Activated CD4-positive, alpha-beta T cell treated with anti-CD3 and anti-CD28 coated beads, Interleukin-2, amount 10 ng/mL, durations not matched to agents 7 days and 5 days (primary cell): ENCODE results near the gene HACD4. TPM values are rescaled to one million over a fixed set of nuclear protein-coding genes. Genes with fewer than 3 reads are reported as not detected.
"Not testable (repeated sequence)": the region's sequence is repeated elsewhere in the genome, so short reads cannot be mapped to it uniquely, and the experiment has no call there.

Source experiments
- CTCF ChIA-PET: fragments of 350-600 bp; sonication (Branson Sonifier 250); formaldehyde crosslinking; loops from one replicate; lab custom pipeline; 2021; ENCODE audit warnings: antibody characterized with exemption; lab: Charles Lee
- POLR2A ChIA-PET: fragments of 350-600 bp; sonication (Branson Sonifier 250); formaldehyde crosslinking; loops from one replicate; lab custom pipeline; 2021; ENCODE audit warnings: antibody characterized with exemption; lab: Charles Lee
- DNase-seq: peaks from one replicate; pipeline ENCODE4 v3.0.0-alpha.2; 2020
- H3K27ac Mint-ChIP-seq: one replicate; pipeline ENCODE4 v1.8.0; 2021; ENCODE audit warnings: mild to moderate bottlenecking, moderate library complexity, mixed read lengths
- H3K27me3 Mint-ChIP-seq: one replicate; pipeline ENCODE4 v1.8.0; 2021; ENCODE audit warnings: mixed read lengths
- H3K36me3 Mint-ChIP-seq: one replicate; pipeline ENCODE4 v1.8.0; 2021; ENCODE audit warnings: low read depth, mixed read lengths
- H3K4me1 Mint-ChIP-seq: one replicate; pipeline ENCODE4 v1.8.0; 2021; ENCODE audit warnings: mixed read lengths
- H3K4me3 Mint-ChIP-seq: one replicate; pipeline ENCODE4 v1.8.0; 2021; ENCODE audit warnings: mild to moderate bottlenecking, moderate library complexity, mixed read lengths
- H3K9me3 Mint-ChIP-seq: one replicate; pipeline ENCODE4 v1.8.0; 2021; ENCODE audit warnings: mixed read lengths
- total RNA-seq, 2 experiments: library from RNA; stranded (reverse); gene quantifications; one replicate each; pipeline ENCODE4 v1.2.3, GENCODE V29; 2021

The HACD4 gene
- total RNA-seq, 2 experiments from 2014 or later: 15.0 to 17.1 TPM

- Mint-ChIP-seq H3K36me3 (peaks cover 26% of the 10 kb centered on the region), H3K27me3 (no peaks in the 10 kb centered on the region), H3K27ac (no peak overlapping the region), H3K4me1 (no peaks in the 10 kb centered on the region), H3K4me3 (no peak overlapping the region), H3K9me3 (no peaks in the 10 kb centered on the region)
- ChIA-PET CTCF (interaction anchor here (0.7 to 0.9 kb wide), 2 partner anchors 125 to 361 kb away, joined by 3 read pairs; no protein-coding TSS in a partner anchor), POLR2A (no interaction called here)
- DNase-seq: no peak
Measured at GRCh38 chr9:20985851-20986600, 45.4 kb downstream of the HACD4 start.

- ChIA-PET CTCF (interaction anchor here (1.5 kb wide), 1 partner anchor 11 kb away, joined by 3 read pairs; no protein-coding TSS in a partner anchor), POLR2A (no interaction called here)
- no peak for DNase-seq
- Mint-ChIP-seq H3K4me1 (no peaks in the 10 kb centered on the region), H3K27ac (no peak overlapping the region), H3K36me3 (peaks cover 12% of the 10 kb centered on the region), H3K27me3 (no peaks in the 10 kb centered on the region), H3K9me3 (no peaks in the 10 kb centered on the region), H3K4me3 (no peak overlapping the region)
Measured at GRCh38 chr9:20984506-20984905, 46.9 kb downstream of the HACD4 start.

GRCh38 chr9:20981486-20981885 is 50.0 kb downstream of the HACD4 start:
- POLR2A ChIA-PET: no interaction called here
- Mint-ChIP-seq H3K27ac (no peak overlapping the region), H3K4me3 (no peak overlapping the region), H3K27me3 (no peaks in the 10 kb centered on the region), H3K4me1 (no peaks in the 10 kb centered on the region), H3K36me3 (peaks cover 17% of the 10 kb centered on the region), H3K9me3 (no peaks in the 10 kb centered on the region)
- no peak for DNase-seq
- CTCF ChIA-PET: interaction anchor here (1.1 to 1.3 kb wide), 2 partner anchors 14 to 59 kb away, joined by 3 read pairs; no protein-coding TSS in a partner anchor

- H3K9me3 Mint-ChIP-seq: no peaks in the 10 kb centered on the region
- ChIA-PET POLR2A (no interaction called here), CTCF (interaction anchor here (1.1 to 1.3 kb wide), 2 partner anchors 15 to 60 kb away, joined by 3 read pairs; no protein-coding TSS in a partner anchor)
- no peaks in the 10 kb centered on the region for H3K27me3 Mint-ChIP-seq
- H3K4me1 Mint-ChIP-seq: no peaks in the 10 kb centered on the region
- no peak for DNase-seq
- H3K36me3 Mint-ChIP-seq: peaks cover 20% of the 10 kb centered on the region
- no peak overlapping the region for H3K27ac Mint-ChIP-seq
- H3K4me3 Mint-ChIP-seq: no peak overlapping the region
Measured at GRCh38 chr9:20980832-20981455, 50.5 kb downstream of the HACD4 start.

- CTCF ChIA-PET: interaction anchor here (1.2 kb wide), 1 partner anchor 19 kb away, joined by 3 read pairs; no protein-coding TSS in a partner anchor
- H3K4me3 Mint-ChIP-seq: no peak overlapping the region
- H3K4me1 Mint-ChIP-seq: no peaks in the 10 kb centered on the region
- POLR2A ChIA-PET: no interaction called here
- H3K27me3 Mint-ChIP-seq: no peaks in the 10 kb centered on the region
- H3K9me3 Mint-ChIP-seq: no peaks in the 10 kb centered on the region
- H3K36me3 Mint-ChIP-seq: peaks cover 21% of the 10 kb centered on the region
- DNase-seq: no peak
- H3K27ac Mint-ChIP-seq: no peak overlapping the region
Measured at GRCh38 chr9:20978249-20978648, 53.2 kb downstream of the HACD4 start.

DNA sequence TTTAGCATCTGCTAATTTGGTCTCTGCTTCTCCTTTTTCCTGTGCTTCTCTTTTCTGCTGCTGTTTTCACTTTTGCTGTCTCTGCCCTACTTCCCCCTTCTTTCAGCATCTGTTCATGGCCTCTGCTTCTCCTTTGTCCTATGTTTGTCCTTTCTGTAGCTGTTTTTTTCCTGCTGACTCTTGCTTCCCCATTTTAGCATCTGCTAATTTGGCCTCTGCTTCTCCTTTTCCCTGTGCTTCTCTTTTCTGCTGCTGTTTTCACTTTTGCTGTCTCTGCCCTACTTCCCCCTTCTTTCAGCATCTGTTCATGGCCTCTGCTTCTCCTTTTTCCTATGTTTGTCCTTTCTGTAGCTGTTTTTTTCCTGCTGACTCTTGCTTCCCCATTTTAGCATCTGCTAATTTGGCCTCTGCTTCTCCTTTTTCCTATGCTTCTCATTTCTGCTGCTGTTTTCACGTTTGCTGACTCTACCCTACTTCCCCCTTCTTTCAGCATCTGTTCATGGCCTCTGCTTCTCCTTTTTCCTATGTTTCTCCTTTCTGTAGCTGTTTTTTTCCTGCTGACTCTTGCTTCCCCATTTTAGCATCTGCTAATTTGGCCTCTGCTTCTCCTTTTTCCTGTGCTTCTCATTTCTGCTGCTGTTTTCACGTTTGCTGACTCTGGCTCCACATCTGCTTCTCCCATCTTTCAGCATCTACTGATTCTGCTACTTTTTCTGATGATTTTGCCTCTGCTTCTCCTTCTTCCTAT is 57.1 kb downstream of the HACD4 start:
- POLR2A ChIA-PET, DNase-seq, H3K27ac Mint-ChIP-seq, H3K9me3 Mint-ChIP-seq, H3K4me3 Mint-ChIP-seq, H3K27me3 Mint-ChIP-seq, CTCF ChIA-PET, H3K4me1 Mint-ChIP-seq: not testable (repeated sequence)
- H3K36me3 Mint-ChIP-seq: peaks cover 25% of the 10 kb centered on the region

- CTCF ChIA-PET, H3K27me3 Mint-ChIP-seq, DNase-seq, H3K9me3 Mint-ChIP-seq, H3K4me3 Mint-ChIP-seq, H3K4me1 Mint-ChIP-seq, H3K27ac Mint-ChIP-seq, POLR2A ChIA-PET: not testable (repeated sequence)
- peaks cover 22% of the 10 kb centered on the region for H3K36me3 Mint-ChIP-seq
Measured at GRCh38 chr9:20973246-20973947, 58.0 kb downstream of the HACD4 start.

DNA sequence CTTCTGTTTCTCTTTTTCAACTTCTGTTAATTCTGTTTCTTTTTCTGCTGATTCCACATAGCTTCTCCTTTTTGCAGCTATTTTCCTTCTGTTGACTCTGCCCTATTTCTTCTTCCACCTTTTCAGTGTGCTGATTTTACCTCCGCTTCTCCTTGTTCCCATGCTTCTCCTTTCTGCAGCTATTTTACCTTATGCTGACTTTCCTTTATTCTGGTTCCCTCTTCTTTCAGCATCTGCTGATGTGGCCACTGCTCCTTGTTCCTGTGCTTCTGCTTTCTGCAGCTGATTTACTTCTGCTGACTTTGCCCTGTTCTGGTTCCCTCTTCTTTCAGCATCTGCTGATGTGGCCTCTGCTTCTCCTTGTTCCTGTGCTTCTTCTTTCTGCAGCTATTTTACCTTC is 58.8 kb downstream of the HACD4 start:
- no peak overlapping the region for H3K4me3 Mint-ChIP-seq
- H3K27me3 Mint-ChIP-seq: no peaks in the 10 kb centered on the region
- CTCF ChIA-PET: no interaction called here
- POLR2A ChIA-PET: no interaction called here
- H3K27ac Mint-ChIP-seq: no peak overlapping the region
- H3K36me3 Mint-ChIP-seq: peaks cover 22% of the 10 kb centered on the region
- DNase-seq: no peak
- H3K9me3 Mint-ChIP-seq: no peaks in the 10 kb centered on the region
- H3K4me1 Mint-ChIP-seq: no peaks in the 10 kb centered on the region

DNA sequence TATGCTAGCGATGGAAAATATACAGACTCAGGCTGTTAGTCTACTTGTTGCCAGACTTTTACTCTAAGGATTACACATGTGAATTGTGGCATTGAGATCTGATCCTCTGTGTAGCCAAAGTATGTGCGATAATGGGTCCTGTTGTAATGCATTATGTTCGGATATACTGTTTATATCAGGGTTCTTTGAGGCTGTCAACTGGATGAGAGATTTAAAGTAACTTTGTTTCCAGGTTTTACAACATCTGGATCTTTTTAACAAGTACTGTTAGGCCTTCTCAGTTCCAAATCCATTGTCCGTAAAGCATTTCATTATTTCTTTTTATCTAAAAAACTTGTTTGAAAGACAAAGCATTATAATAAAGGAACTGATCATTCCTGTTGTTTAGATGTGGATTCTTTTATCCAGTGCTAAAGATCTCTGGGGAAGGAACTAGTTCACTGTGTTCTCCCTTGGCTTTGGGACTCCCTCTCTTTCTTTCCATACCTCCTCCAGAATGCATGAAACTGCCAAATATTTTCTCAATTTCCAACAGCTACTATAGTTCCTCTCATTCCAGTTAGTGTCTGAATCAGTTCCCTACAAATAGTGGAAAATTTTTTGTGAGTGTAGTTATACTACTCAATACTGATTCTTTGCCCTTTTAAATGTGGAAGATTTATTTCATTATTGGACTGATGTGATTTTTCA is 68.8 kb downstream of the HACD4 start:
- no peak for DNase-seq
- Mint-ChIP-seq H3K4me3 (no peak overlapping the region), H3K9me3 (peaks cover 2% of the 10 kb centered on the region), H3K27ac (no peak overlapping the region), H3K4me1 (no peaks in the 10 kb centered on the region), H3K27me3 (no peaks in the 10 kb centered on the region), H3K36me3 (peaks cover 5% of the 10 kb centered on the region)
- CTCF ChIA-PET: interaction anchor here (1.2 to 1.9 kb wide), 2 partner anchors 15 to 18 kb away, joined by 3 to 4 read pairs; no protein-coding TSS in a partner anchor
- POLR2A ChIA-PET: no interaction called here

DNA sequence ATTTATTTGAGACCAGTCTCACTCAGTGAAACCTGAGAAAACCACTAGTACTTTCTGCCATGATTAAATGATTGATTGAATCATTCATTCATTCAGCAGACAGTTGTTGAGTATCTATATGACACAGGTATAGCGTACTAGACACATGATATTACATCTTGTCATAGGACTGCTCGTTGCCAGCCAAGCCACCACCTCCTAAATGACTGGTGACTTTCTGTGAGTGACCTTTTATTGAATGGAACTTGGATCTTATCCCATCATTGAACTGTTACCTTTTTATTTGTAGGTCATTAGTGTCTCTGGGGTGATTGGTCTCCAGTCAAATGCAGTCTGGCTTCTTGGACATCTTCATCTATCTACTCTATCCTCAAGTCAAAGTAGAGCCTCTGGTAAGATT is 80.7 kb downstream of the HACD4 start:
- Mint-ChIP-seq H3K9me3 (no peaks in the 10 kb centered on the region), H3K27ac (no peak overlapping the region), H3K27me3 (no peaks in the 10 kb centered on the region), H3K36me3 (peaks cover 24% of the 10 kb centered on the region), H3K4me3 (no peak overlapping the region), H3K4me1 (no peaks in the 10 kb centered on the region)
- CTCF ChIA-PET: interaction anchor here (0.9 to 2.3 kb wide), 2 partner anchors 9 to 171 kb away, joined by 3 to 9 read pairs; no protein-coding TSS in a partner anchor
- POLR2A ChIA-PET: no interaction called here
- no peak for DNase-seq
